SK-N-DZ (cell line): ENCODE data around the gene PARD3B.
A peak's percentile ranks its signal among the peaks of the same experiment; 100 is the strongest.

ENCODE experiments used
- DNase-seq: peaks from one replicate; pipeline ENCODE4 v3.0.0-alpha.2; 2015; ENCODE audit warnings: low spot score

PARD3B gene

DNA sequence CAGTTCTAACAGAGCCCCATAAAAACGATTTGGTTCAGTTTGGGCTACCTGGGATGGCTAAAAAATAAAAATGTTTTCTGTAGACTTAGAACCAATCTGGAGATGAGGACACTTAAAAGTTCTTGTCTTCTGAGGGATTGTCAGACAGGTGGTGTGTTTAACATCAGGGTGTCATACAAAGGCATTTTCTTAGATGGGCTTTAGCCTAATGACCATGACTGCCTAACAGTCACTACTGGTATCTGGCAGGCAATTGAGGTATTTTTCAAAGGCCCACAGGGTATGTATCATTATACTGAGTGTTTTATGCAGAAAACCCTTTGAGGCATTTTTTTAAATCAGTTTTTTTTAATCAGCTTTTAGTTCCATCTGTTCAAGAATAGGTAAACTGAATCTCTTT, 341.4 kb downstream of the PARD3B start:
- no peak for DNase-seq

DNA sequence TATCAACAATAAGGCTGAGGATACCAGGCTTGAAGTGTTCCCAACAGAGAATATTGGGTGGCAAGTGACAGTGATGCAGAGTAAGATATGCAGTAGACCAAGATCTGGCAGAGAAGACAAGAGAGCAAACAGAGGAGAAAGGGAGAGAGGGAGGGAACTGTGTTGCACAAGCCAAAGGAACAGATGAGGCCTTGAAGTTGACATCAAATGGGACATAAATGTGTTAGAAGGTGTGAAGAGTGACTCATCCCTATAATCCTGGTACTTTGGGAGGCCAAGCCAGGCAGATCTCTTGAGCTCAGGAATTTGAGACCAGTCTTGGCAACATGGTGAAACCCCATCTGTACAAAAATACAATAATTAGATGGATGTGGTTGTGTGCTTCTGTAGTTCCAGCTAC, 342.9 kb downstream of the PARD3B start:
- DNase-seq: no peak

DNA sequence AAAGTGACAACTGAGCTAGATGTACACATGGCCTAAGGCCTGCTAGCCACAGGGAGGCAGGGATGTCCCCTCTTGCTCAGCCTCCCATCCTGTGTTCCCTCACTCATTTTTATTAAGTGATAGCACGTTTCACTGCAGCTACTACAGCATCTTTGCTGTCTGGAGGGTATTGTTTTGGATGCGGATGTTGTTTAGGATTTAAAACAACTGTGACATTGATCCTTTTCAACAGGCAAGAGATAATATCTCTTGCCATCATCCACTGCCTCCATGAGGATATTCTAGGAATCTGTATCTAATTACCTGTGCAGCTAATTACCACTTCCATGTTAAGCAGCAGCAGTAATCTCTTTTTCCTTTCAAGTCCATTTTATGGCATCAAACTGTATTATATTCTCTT, 345.4 kb downstream of the PARD3B start:
- DNase-seq: peak; percentile 76

- no peak for DNase-seq
Measured at GRCh38 chr2:204891739-204892138, 346.5 kb downstream of the PARD3B start.

DNA sequence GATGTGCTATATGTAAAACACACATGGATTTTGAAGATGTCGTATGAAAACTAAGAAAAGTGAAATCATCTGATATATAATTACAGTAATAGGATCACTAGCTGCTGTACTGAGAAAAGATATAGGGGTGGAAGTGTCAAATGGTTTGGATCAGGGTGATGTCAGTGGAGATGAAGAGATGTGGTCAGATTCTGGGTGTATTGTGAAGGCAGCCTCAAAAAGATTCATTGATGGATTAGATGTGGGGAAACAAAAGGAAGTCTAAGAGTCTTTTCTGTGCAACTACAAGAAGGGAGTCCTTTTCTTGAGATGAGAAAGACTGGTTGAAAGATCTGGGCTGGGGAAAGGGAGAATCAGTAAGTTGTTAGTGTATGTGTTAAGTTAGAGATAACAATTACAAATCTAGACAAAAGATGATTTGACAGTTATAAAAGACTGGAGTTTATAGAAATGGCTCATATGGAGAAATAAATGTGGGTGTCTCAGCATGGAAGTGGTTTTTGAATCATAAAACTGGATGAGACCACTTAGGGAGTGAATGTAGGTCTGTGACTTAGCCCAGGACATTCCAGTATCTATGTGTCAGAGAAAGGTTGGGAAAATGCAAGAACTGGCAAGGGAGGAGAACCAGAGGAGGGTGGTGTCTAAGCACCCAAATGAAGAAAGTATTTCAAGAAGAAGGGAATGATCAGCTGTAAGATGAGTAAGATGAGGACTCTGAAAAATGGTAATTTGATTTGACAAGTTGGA, 347.4 kb downstream of the PARD3B start:
- no peak for DNase-seq

DNA sequence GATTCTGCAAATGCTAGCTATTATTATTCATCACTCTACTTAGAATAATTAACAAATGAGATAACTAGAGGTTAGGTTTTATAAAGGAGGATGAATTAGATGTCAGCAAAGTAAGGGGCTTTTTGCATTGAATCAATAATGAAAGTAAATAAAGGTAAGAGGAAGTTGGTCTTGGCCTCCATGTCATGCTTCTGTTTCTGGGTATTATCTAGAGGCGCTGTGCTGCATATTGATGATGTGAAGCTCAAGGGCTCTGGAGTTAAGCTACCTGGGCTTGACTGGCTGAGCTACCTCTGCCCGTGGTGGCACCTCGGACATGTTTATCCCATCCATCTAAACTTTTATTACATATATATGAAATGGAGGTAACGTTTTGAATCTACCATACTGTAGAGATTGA, 350.9 kb downstream of the PARD3B start:
- DNase-seq: no peak

GRCh38 chr2:204897561-204897960, 352.3 kb downstream of the PARD3B start:
- no peak for DNase-seq

DNA sequence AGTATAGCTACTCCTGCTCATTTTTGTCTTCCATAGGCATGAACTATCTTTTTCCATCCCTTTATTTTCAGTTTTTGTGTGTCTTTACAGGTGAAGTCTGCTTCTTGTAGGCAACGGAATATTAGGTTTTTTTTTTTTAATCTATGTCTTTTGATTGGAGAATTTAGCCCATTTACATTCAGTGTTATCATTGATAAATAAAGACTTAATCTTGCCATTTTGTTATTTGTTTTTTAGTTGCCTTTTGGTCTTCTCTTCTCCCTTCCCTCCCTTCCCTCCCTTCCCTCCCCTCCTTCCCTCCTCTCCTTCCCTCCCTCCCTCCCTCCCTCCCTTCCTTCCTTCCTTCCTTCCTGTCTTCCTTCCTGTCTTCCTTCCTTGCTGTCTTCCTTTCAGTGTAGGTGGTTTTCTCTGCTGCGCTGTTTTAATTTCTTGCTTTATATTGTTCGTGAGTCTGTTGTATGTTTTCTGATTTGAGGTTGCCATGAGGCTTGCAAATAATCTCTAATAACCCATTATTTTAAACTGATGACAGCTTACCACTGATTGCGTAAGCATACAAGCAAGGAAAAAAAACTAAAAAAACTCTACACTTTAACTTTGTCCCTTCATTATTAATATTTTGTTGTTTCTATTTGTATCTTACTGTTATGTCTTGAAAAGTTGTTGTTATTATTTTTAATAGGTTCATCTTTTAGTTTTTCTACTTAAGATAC, 353.8 kb downstream of the PARD3B start:
- DNase-seq: no peak

DNA sequence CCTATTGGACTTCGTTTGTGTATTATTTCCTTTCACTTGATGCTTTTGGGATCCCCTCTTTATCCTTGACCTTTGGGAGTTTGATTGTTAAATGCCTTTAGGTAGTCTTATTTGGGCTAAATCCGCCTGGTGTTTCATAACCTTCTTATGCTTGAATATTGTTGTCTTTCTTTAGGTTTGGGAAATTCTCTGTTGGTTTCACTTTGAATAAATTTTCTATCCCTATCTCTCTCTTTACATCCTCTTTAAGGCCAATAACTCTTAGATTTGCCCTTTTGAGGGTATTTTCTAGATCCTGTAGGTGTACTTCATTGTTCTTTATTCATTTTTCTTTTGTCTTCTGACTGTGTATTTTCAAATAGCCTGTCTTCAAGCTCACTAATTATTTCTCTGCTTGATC, 354.7 kb downstream of the PARD3B start:
- DNase-seq: no peak

- no peak for DNase-seq
Measured at GRCh38 chr2:204900487-204900886, 355.2 kb downstream of the PARD3B start.

DNA sequence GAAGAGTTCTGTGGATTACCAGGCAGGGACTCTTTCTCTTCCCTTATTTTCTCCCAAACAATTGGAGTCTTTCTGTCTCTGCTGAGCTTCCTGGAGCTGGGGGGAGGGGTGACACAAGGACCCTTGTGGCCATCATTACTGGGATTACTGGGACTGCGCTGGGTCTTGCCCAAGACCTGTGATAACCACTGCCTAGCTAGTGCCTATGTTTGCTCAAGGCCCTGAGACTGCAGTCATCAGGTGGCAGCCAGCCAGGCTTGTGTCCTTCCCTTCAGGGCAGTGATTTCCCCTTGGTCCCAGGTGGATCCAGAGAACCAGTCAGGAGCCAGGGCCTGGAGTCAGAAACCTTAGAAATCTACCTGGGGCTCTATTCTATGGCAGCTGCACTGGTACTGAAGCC, 355.6 kb downstream of the PARD3B start:
- DNase-seq: no peak

DNA sequence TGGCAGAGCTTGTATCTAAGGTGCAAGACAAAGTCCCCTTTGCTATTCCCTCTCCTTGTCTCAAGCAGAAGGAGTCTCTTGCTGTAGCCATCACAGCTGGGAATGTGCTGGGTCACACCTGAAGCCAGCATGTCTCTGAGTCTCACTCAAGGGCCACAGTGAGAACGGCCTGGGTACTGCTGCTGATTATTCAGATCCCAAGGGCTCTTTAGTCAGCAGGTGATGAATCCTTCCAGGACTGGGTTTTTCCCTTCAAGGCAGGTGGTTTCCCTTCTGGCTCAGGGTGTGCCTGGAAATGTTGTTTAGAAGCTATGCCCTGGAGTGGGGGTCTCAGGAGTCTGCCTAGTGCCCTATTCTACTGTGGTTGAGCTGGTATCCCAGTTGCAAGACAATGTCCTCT, 356.3 kb downstream of the PARD3B start:
- DNase-seq: no peak

GRCh38 chr2:204909791-204910190, 364.5 kb downstream of the PARD3B start:
- no peak for DNase-seq

- no peak for DNase-seq
Measured at GRCh38 chr2:204913312-204913711, 368.0 kb downstream of the PARD3B start.

GRCh38 chr2:204913854-204914464, 368.7 kb downstream of the PARD3B start:
- no peak for DNase-seq

- DNase-seq: peak; percentile 24
Measured at GRCh38 chr2:204914708-204915107, 369.4 kb downstream of the PARD3B start.

DNA sequence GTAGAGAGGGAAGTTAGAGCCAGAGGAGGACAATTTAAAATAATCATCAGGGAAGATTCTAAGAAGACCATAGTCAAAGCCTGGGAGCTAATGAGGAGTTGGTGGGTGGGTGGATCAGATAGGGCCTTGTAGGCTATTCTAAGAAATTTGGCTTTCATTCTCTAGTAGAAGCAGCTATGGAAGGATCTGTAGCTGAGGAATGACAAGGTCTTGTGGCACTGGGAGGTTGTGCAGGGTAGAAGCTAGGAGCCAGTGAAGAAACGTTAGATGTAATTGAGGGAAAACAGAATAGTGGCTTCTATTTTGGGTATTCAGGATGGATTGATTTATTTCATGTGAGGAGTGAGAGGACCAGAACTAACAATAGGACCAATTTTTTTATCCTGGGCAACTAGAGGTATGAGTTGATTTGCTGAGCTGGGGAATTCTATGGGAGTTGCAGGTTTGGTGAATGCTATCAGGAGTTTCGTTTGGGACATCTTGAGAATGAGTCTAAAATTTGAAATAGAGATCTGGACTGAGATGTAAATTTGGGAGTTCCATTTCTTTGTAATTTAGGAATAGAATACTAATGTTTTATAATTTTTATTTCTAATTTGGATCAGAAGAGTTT, 371.9 kb downstream of the PARD3B start:
- DNase-seq: no peak

DNA sequence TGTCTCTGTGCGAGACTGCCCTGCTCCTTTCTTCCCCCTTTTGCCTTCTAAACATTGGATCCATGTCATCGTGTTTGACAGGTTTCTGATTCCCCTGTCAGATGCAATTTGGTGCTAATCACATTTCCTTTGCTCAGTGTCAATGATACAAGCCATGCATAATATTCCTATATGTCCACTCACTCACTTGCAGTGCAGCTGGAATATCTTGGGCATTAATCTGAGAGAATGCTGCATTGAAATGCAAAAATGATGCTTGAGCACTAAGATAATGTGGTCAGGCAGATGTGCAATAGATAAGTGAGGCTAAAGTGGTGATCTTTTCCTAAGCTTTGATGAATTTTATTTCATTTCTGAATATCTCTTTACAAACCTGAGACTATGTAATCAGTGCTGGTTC, 375.5 kb downstream of the PARD3B start:
- peak; percentile 90 for DNase-seq

- DNase-seq: no peak
Measured at GRCh38 chr2:204923957-204924356, 378.7 kb downstream of the PARD3B start.

DNA sequence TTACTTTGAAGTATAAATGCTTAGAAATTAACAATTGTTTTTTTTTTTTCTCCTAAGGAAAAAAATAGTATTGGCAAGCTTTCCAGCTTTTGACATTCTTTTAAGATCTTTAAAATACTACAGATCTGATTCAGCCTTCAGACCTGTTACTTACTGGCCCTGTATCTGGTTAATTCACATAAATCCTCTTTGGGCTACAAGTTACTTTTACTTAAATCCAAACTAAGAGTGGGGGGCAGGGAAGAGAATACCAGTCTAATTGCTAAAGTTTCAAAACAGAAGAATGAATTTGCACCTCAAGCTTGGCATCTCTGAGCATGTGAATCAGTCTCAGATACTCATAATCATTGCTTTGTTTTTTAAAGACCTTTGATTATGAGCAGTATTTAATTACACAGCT, 386.3 kb downstream of the PARD3B start:
- no peak for DNase-seq

DNA sequence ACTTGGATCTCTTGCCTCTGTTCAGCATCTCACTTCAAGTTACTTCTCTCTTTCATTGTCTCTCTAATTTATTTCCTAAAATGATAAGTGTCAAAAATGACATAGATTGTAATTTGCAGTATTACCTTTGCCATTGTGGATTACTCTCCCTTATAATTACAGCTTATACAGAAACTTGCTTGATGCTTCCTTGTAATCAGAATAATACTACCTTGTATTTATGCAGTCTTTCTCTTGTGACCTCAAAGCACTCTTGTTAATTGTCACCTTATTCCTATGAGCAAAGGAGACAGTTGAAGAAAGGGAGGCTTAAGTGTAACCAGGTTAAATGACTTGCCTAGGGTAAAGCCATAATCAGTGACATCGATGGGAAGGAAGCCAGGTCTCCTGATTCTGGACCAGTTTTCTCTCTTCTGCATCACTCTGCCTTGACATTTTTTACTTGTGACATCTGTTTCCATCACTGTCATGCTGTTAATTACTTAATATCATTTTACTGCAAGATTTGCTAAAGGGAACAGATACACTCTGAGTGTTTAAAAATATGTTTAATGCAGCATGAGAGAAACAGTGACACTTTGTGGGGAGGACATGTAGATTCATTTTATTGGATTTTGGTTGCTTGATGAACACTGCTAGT, 388.6 kb downstream of the PARD3B start:
- peak; percentile 73 for DNase-seq

DNA sequence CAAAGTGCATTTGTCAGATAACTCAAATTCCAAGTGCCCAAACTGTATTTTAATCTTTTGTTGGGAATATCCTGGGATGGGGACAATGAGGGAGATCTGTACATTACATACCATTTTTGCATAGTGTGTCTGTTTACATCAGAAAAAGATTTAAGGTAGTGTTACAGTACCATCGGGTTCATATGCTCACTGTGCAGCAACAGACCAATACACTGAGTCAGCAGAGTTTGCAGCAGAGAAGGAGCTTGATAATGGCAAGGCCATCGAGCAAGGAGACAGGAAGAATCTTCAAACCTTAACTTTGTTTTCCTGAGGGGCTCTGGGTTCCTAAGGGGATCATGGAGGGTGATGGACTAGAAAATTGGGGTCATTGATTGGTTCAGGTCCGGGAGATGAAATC, 399.7 kb downstream of the PARD3B start:
- DNase-seq: no peak
